ENCODE data around the gene TIMP1.

TIMP1 gene

GRCh38 chrX:47634871-47635575, 52.8 kb downstream of the TIMP1 start:
- no peak for DNase-seq (ENCODE audit: low read depth)
